HEK293 (cell line): Measurements from ENCODE around the gene RNF222.

ENCODE experiments used
- BCL11A ChIP-seq: fragments of 450-650 bp; formaldehyde crosslinking; IDR thresholded peaks from 2 replicates; pipeline ENCODE4 v1.5.1; 2016; ENCODE audit warnings: low read depth, missing biosample characterization, missing genetic modification characterization
- EGR2 ChIP-seq: fragments of 450-650 bp; formaldehyde crosslinking; IDR thresholded peaks from 2 replicates; pipeline ENCODE4 v1.5.1; 2016; ENCODE audit warnings: low read depth, missing biosample characterization, missing genetic modification characterization
- GFI1B ChIP-seq: fragments of 450-650 bp; formaldehyde crosslinking; IDR thresholded peaks from 2 replicates; pipeline ENCODE4 v1.5.1; 2016; ENCODE audit warnings: missing biosample characterization, missing genetic modification characterization
- KLF1 ChIP-seq: fragments of 450-650 bp; formaldehyde crosslinking; IDR thresholded peaks from 2 replicates; pipeline ENCODE4 v1.5.1; 2016; ENCODE audit warnings: missing biosample characterization, missing genetic modification characterization
- KLF8 ChIP-seq: fragments of 450-650 bp; formaldehyde crosslinking; IDR thresholded peaks from 2 replicates; pipeline ENCODE4 v1.5.1; 2016; ENCODE audit warnings: missing biosample characterization, missing genetic modification characterization
- MZF1 ChIP-seq: fragments of 450-650 bp; formaldehyde crosslinking; IDR thresholded peaks from 2 replicates; pipeline ENCODE4 v1.5.1; 2017; ENCODE audit warnings: missing biosample characterization, missing genetic modification characterization, borderline replicate concordance
- OVOL3 ChIP-seq: fragments of 450-650 bp; formaldehyde crosslinking; IDR thresholded peaks from 2 replicates; pipeline ENCODE4 v1.5.1; 2016; ENCODE audit warnings: missing biosample characterization, missing genetic modification characterization
- SETDB1 ChIP-seq: IDR thresholded peaks from one replicate; pipeline ENCODE4 v1.6.1; 2017; ENCODE audit warnings: mild to moderate bottlenecking, low read length, moderate library complexity, mixed read lengths; ENCODE audit not compliant: insufficient read length
- SP7 ChIP-seq: fragments of 450-650 bp; formaldehyde crosslinking; IDR thresholded peaks from 2 replicates; pipeline ENCODE4 v1.5.1; 2016; ENCODE audit warnings: missing biosample characterization, missing genetic modification characterization
- ZBTB17 ChIP-seq: fragments of 450-650 bp; formaldehyde crosslinking; IDR thresholded peaks from 2 replicates; pipeline ENCODE4 v1.5.1; 2016; ENCODE audit warnings: missing biosample characterization, missing genetic modification characterization
- ZEB2 ChIP-seq: fragments of 450-650 bp; formaldehyde crosslinking; IDR thresholded peaks from 2 replicates; pipeline ENCODE4 v1.5.1; 2016; ENCODE audit warnings: missing biosample characterization, missing genetic modification characterization
- ZNF121 ChIP-seq: fragments of 450-650 bp; formaldehyde crosslinking; IDR thresholded peaks from 2 replicates; pipeline ENCODE4 v1.5.1; 2016; ENCODE audit warnings: missing biosample characterization, missing genetic modification characterization
- ZNF184 ChIP-seq: fragments of 450-650 bp; IDR thresholded peaks from 2 replicates; pipeline ENCODE4 v1.5.1; 2018; ENCODE audit warnings: missing biosample characterization, mild to moderate bottlenecking, missing genetic modification characterization
- ZNF37A ChIP-seq: fragments of 450-650 bp; IDR thresholded peaks from 2 replicates; pipeline ENCODE4 v1.5.1; 2018; ENCODE audit warnings: missing biosample characterization, missing genetic modification characterization
- ZNF544 ChIP-seq: fragments of 450-650 bp; formaldehyde crosslinking; IDR thresholded peaks from 2 replicates; pipeline ENCODE4 v1.5.0; 2017; ENCODE audit warnings: missing biosample characterization, missing genetic modification characterization
- ZNF571 ChIP-seq: fragments of 450-650 bp; formaldehyde crosslinking; IDR thresholded peaks from 2 replicates; pipeline ENCODE4 v1.5.0; 2017; ENCODE audit warnings: missing biosample characterization, missing genetic modification characterization
- ZNF654 ChIP-seq: fragments of 450-650 bp; formaldehyde crosslinking; IDR thresholded peaks from 2 replicates; pipeline ENCODE4 v1.5.1; 2016; ENCODE audit warnings: low read depth, missing biosample characterization, missing genetic modification characterization
- ZNF76 ChIP-seq: fragments of 450-650 bp; formaldehyde crosslinking; IDR thresholded peaks from 2 replicates; pipeline ENCODE4; 2016; ENCODE audit warnings: low read depth, missing biosample characterization, missing genetic modification characterization, borderline replicate concordance
- ZNF768 ChIP-seq: fragments of 450-650 bp; formaldehyde crosslinking; IDR thresholded peaks from 2 replicates; pipeline ENCODE4 v1.5.1; 2018; ENCODE audit warnings: missing biosample characterization, mild to moderate bottlenecking, missing genetic modification characterization
- ZSCAN16 ChIP-seq: fragments of 450-650 bp; formaldehyde crosslinking; IDR thresholded peaks from 2 replicates; pipeline ENCODE4 v1.5.1; 2016; ENCODE audit warnings: missing biosample characterization, missing genetic modification characterization
- TF ChIP-seq, protein P1 (sequence below): fragments of 450-650 bp; formaldehyde crosslinking; IDR thresholded peaks from 2 replicates; pipeline ENCODE4 v1.5.1; 2016; ENCODE audit warnings: missing biosample characterization, missing genetic modification characterization
- TF ChIP-seq, protein P2 (sequence below): fragments of 450-650 bp; formaldehyde crosslinking; IDR thresholded peaks from 2 replicates; pipeline ENCODE4 v1.5.1; 2016; ENCODE audit warnings: missing biosample characterization, missing genetic modification characterization
- TF ChIP-seq, protein P3 (sequence below): fragments of 450-650 bp; formaldehyde crosslinking; conservative IDR thresholded peaks from 2 replicates; pipeline ENCODE4 v1.5.1; 2016; ENCODE audit warnings: low read depth, missing biosample characterization, missing genetic modification characterization
- TF ChIP-seq, protein P4 (sequence below): fragments of 450-650 bp; formaldehyde crosslinking; IDR thresholded peaks from 2 replicates; pipeline ENCODE4 v1.5.1; 2016; ENCODE audit warnings: missing biosample characterization, missing genetic modification characterization
- TF ChIP-seq, protein P5 (sequence below): fragments of 450-650 bp; formaldehyde crosslinking; IDR thresholded peaks from 2 replicates; pipeline ENCODE4 v1.5.1; 2016; ENCODE audit warnings: missing biosample characterization, missing genetic modification characterization

Gene RNF222

DNA sequence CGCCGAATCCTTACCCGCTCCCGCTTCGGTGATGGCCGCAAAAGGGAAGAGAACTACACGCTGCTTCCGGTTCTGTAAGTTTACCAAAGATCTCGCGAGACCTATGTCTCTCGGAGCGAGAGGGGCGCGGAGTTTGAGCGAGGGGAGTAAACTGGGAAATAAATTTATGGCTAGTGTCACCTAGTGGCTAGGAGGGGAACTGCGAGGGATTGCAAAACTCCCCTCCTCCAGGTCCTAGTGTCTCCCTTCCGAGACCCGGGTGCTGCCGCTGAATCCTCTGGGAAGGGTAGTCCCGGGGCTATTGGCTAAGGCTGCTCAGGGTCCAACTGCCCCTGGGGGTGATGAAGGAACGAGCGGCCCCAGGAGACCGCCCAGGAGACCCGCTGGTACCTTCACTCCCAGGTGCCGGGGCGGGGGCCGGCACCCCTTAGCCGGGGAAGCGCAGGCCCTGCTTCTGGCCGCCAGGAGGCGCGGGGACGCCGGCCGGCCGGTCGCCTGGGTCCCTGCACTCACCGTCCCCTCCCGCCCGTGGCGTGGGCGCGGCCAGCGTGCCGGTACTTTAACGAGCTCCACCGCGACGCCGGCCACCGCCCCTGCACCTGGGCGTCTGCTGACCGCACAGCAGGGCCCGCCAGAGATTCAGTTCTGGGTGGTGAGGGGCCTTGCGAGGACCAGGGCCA, 14.3 kb downstream of the RNF222 start, which contains the start of gene RPL26 (continued):
- peak; percentile 13; the same call in 1 of the 2 replicates for TF ChIP-seq ZSCAN16 (tag by site-specific recombination)
- TF ChIP-seq ZNF544: no peak
- TF ChIP-seq MZF1 (tag by site-specific recombination): peak; percentile 79; the same call in 1 of the 2 replicates
- 0 out of 2 replicates have a peak, but pooled peaks have one; percentile 23 for TF ChIP-seq OVOL3 (tag by site-specific recombination)
- peak; percentile 47 for TF ChIP-seq ZNF654 (tag by site-specific recombination)
- TF ChIP-seq, protein P1, sequence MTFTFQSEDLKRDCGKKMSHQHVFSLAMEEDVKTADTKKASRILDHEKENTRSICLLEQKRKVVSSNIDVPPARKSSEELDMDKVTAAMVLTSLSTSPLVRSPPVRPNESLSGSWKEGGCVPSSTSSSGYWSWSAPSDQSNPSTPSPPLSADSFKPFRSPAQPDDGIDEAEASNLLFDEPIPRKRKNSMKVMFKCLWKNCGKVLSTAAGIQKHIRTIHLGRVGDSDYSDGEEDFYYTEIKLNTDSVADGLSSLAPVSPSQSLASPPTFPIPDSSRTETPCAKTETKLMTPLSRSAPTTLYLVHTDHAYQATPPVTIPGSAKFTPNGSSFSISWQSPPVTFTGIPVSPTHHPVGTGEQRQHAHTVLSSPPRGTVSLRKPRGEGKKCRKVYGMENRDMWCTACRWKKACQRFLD (tag by site-specific recombination): peak; percentile 63; the same call in 1 of the 2 replicates
- TF ChIP-seq ZNF768 (tag by site-specific recombination): no peak
- peak; percentile 79 for TF ChIP-seq KLF8 (tag by site-specific recombination)
- TF ChIP-seq, protein P2, sequence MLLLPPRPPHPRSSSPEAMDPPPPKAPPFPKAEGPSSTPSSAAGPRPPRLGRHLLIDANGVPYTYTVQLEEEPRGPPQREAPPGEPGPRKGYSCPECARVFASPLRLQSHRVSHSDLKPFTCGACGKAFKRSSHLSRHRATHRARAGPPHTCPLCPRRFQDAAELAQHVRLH (tag by site-specific recombination): peak; percentile 79
- no peak for TF ChIP-seq GFI1B (tag by site-specific recombination)
- TF ChIP-seq, protein P3, sequence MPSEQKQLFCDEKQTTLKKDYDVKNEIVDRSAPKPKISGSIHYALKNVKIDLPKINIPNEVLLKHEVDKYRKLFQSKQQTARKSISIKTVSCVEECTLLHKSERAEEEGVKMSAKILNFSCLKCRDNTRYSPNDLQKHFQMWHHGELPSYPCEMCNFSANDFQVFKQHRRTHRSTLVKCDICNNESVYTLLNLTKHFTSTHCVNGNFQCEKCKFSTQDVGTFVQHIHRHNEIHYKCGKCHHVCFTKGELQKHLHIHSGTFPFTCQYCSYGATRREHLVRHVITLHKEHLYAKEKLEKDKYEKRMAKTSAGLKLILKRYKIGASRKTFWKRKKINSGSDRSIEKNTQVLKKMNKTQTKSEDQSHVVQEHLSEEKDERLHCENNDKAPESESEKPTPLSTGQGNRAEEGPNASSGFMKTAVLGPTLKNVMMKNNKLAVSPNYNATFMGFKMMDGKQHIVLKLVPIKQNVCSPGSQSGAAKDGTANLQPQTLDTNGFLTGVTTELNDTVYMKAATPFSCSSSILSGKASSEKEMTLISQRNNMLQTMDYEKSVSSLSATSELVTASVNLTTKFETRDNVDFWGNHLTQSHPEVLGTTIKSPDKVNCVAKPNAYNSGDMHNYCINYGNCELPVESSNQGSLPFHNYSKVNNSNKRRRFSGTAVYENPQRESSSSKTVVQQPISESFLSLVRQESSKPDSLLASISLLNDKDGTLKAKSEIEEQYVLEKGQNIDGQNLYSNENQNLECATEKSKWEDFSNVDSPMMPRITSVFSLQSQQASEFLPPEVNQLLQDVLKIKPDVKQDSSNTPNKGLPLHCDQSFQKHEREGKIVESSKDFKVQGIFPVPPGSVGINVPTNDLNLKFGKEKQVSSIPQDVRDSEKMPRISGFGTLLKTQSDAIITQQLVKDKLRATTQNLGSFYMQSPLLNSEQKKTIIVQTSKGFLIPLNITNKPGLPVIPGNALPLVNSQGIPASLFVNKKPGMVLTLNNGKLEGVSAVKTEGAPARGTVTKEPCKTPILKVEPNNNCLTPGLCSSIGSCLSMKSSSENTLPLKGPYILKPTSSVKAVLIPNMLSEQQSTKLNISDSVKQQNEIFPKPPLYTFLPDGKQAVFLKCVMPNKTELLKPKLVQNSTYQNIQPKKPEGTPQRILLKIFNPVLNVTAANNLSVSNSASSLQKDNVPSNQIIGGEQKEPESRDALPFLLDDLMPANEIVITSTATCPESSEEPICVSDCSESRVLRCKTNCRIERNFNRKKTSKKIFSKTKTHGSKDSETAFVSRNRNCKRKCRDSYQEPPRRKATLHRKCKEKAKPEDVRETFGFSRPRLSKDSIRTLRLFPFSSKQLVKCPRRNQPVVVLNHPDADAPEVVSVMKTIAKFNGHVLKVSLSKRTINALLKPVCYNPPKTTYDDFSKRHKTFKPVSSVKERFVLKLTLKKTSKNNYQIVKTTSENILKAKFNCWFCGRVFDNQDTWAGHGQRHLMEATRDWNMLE (tag by site-specific recombination): peak; percentile 84
- no peak; the same call in 1 of the 2 replicates for TF ChIP-seq ZNF121
- peak; percentile 90; the same call in 1 of the 2 replicates for TF ChIP-seq ZEB2 (tag by site-specific recombination)
- no peak for TF ChIP-seq ZNF37A (tag by site-specific recombination)
- TF ChIP-seq, protein P4, sequence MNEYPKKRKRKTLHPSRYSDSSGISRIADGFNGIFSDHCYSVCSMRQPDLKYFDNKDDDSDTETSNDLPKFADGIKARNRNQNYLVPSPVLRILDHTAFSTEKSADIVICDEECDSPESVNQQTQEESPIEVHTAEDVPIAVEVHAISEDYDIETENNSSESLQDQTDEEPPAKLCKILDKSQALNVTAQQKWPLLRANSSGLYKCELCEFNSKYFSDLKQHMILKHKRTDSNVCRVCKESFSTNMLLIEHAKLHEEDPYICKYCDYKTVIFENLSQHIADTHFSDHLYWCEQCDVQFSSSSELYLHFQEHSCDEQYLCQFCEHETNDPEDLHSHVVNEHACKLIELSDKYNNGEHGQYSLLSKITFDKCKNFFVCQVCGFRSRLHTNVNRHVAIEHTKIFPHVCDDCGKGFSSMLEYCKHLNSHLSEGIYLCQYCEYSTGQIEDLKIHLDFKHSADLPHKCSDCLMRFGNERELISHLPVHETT (tag by site-specific recombination): peak; percentile 97
- peak; percentile 51 for TF ChIP-seq SETDB1
- TF ChIP-seq SP7 (tag by site-specific recombination): peak; percentile 87
- TF ChIP-seq, protein P5, sequence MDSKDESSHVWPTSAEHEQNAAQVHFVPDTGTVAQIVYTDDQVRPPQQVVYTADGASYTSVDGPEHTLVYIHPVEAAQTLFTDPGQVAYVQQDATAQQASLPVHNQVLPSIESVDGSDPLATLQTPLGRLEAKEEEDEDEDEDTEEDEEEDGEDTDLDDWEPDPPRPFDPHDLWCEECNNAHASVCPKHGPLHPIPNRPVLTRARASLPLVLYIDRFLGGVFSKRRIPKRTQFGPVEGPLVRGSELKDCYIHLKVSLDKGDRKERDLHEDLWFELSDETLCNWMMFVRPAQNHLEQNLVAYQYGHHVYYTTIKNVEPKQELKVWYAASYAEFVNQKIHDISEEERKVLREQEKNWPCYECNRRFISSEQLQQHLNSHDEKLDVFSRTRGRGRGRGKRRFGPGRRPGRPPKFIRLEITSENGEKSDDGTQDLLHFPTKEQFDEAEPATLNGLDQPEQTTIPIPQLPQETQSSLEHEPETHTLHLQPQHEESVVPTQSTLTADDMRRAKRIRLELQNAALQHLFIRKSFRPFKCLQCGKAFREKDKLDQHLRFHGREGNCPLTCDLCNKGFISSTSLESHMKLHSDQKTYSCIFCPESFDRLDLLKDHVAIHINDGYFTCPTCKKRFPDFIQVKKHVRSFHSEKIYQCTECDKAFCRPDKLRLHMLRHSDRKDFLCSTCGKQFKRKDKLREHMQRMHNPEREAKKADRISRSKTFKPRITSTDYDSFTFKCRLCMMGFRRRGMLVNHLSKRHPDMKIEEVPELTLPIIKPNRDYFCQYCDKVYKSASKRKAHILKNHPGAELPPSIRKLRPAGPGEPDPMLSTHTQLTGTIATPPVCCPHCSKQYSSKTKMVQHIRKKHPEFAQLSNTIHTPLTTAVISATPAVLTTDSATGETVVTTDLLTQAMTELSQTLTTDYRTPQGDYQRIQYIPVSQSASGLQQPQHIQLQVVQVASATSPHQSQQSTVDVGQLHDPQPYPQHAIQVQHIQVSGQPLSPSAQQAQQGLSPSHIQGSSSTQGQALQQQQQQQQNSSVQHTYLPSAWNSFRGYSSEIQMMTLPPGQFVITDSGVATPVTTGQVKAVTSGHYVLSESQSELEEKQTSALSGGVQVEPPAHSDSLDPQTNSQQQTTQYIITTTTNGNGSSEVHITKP: peak; percentile 94
- 0 out of 2 replicates have a peak, but pooled peaks have one; percentile 42 for TF ChIP-seq BCL11A
- peak; percentile 98 for TF ChIP-seq KLF1 (tag by site-specific recombination)
- TF ChIP-seq EGR2 (tag by site-specific recombination): peak; percentile 88
- TF ChIP-seq ZBTB17 (tag by site-specific recombination): peak; percentile 78; the same call in 1 of the 2 replicates
- TF ChIP-seq ZNF184 (tag by site-specific recombination): peak; percentile 67; the same call in 1 of the 2 replicates
- no peak for TF ChIP-seq ZNF571 (tag by site-specific recombination)
- peak; percentile 80; the same call in 1 of the 2 replicates for TF ChIP-seq ZNF76
